ENCODE measurements around the gene XAGE1A.
"Not testable (repeated sequence)": the region's sequence is repeated elsewhere in the genome, so short reads cannot be mapped to it uniquely, and the experiment has no call there.

XAGE1A gene, protein sequence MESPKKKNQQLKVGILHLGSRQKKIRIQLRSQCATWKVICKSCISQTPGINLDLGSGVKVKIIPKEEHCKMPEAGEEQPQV

DNA sequence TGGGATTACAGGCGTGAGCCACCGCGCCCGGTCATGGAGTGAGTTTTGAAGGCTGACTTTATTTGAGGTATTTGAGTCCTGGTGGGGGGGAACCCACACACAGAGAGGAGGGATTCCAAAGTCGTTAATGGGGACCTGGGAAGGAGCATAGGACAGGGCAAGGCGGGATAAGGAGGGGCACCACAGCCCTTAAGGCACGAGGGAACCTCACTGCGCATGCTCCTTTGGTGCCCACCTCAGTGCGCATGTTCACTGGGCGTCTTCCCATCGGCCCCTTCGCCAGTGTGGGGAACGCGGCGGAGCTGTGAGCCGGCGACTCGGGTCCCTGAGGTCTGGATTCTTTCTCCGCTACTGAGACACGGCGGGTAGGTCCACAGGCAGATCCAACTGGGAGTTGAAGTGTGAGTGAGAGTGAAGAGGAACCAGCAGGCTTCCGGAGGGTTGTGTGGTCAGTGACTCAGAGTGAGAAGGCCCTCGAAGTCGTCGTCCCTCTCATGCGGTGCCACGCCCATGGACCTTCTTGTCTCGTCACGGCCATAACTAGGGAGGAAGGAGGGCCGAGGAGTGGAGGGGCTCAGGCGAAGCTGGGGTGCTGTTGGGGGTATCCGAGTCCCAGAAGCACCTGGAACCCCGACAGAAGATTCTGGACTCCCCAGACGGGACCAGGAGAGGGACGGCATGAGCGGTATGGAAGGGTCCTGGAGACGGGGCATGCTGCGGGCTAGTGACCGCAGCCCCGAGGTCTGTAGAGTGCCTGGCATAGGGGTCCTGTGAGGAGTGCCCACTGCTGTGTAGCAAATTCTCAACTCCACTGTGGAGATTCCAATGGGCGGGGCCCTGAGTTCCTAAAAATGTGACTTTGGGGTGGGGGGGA, at the start of gene XAGE1A:
Gene XAGE1A, plus strand, starts transcription at position 264 of the 874 bp plus-strand sequence. CDS start 1,554 bp downstream, outside the sequence.
- not testable (repeated sequence) for DNase-seq

DNA sequence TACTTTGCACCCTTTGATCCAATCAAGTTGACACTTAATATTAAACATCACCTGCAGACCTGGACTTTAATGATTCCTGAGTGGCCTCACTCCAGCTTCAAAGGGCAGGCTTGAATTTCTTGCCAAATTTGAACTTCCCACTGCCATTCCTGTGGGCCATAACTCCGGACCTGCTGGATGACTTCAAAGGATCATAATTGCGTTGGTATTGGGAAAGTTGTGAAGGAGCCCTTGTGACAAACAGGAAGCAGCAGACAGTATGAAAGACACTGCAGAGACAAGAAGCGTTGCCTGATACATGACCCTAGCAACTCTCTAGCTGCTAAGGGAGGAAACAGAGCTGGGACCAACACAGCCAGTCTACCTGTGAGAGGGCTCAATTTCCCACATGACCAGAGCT, 43.6 kb upstream of the XAGE1A start:
- not testable (repeated sequence) for DNase-seq

DNA sequence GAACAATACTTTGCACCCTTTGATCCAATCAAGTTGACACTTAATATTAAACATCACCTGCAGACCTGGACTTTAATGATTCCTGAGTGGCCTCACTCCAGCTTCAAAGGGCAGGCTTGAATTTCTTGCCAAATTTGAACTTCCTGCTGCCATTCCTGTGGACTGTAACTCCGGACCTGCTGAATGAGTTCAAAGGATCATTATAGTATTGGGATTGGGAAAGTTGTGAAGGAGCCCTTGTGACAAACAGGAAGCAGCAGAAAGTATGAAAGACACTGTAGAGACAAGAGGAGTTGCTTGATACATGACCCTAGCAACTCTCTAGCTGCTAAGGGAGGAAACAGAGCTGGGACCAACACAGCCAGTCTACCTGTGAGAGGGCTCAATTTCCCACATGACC, 24.3 kb upstream of the XAGE1A start:
- DNase-seq: not testable (repeated sequence)

DNA sequence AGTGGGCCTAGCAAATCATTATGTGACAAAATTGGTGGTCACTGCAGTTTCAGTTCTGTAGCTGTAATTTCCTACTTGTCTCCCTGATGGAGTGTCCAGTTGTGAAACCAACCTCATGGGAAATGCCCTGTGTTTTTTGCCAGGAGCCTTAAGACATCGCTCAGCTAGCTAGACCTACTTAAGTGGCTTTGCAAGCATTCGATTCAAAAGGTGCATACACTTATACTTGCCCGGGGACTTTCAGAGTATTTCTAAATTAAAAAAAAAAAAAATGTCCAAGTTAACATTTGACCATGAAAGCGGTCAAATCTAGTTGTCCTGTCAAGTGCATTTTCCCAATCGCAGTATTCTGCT, 788 bp downstream of the XAGE1A start:
- DNase-seq: not testable (repeated sequence)

DNA sequence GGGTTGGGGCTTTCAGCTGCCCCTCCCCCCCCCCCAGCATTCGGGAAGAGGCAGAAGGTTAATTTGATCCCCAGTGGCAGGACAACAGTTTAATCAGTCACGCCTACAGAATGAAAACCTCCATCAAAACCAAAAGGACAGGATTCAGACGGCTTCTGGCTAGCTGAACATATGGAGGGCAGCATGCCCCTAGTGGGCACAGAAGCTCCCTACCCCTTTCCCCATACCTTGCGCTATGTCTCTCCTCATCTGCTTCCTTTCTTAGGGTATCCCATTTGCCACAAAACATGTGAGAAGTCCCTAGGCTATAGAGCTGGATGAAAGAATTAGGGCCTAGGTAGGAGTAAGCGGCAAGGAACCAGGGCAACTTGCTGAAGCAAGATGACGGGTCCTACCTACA, 5.8 kb downstream of the XAGE1A start:
- DNase-seq: not testable (repeated sequence)

DNA sequence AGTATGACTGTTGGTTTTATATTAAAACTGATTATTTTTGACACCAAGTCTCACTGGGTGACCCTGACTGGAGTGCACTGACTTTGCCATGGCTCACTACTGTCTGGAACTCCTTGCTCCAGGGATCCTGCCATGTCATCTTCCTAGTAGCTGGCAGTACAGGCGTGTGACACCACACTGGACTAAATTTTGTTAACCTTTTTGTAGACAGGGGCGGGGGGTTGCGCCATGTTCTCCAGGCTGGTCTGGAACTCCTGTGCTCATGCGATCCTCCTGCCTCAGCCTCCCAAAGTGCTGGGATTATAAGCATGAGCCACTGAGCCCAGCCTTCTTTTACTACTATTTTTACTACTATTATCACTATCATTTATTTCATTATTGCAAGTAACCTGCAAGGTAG, 8.9 kb downstream of the XAGE1A start:
- no peak for DNase-seq

DNA sequence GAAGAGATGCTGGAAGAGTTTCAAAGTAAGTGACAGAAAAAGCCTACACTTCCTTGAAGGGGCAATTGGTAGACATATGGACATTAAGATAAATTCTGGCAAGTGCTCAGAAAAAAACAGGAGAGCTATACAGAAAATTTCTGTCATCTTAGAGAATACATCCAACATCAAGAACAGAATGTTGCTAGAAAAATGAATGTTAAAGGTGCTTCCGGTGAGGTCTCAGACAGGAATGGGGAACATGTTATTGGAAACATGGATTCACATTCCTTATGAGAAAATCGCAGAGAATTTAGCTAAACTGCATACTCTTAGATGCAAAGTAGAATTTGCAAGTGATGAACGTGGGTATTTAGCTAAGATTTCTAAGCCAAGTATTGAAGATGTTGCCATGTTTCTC, 11.7 kb downstream of the XAGE1A start:
- DNase-seq: no peak

DNA sequence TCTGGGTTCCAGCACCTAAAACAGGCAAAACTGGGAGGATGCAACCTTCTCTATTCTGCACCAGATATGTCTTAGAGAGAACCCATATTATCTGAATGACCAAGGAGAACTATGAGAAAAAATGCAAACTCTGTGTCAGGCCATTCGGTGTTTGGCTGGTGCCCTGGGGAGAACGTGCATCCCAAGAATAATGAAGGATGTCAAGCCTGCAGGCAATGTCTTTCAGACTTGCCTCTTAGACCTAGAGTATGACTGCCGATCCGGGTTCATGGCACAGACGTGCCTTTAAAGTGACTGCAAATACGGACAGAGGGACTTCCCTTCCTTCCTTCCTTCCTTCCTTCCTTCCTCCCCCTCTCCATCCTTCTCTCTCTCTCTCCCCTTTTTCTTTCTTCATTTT, 14.3 kb downstream of the XAGE1A start:
- no peak for DNase-seq

DNA sequence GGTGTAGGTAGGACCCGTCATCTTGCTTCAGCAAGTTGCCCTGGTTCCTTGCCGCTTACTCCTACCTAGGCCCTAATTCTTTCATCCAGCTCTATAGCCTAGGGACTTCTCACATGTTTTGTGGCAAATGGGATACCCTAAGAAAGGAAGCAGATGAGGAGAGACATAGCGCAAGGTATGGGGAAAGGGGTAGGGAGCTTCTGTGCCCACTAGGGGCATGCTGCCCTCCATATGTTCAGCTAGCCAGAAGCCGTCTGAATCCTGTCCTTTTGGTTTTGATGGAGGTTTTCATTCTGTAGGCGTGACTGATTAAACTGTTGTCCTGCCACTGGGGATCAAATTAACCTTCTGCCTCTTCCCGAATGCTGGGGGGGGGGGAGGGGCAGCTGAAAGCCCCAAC, 15.5 kb downstream of the XAGE1A start:
- DNase-seq: not testable (repeated sequence)

DNA sequence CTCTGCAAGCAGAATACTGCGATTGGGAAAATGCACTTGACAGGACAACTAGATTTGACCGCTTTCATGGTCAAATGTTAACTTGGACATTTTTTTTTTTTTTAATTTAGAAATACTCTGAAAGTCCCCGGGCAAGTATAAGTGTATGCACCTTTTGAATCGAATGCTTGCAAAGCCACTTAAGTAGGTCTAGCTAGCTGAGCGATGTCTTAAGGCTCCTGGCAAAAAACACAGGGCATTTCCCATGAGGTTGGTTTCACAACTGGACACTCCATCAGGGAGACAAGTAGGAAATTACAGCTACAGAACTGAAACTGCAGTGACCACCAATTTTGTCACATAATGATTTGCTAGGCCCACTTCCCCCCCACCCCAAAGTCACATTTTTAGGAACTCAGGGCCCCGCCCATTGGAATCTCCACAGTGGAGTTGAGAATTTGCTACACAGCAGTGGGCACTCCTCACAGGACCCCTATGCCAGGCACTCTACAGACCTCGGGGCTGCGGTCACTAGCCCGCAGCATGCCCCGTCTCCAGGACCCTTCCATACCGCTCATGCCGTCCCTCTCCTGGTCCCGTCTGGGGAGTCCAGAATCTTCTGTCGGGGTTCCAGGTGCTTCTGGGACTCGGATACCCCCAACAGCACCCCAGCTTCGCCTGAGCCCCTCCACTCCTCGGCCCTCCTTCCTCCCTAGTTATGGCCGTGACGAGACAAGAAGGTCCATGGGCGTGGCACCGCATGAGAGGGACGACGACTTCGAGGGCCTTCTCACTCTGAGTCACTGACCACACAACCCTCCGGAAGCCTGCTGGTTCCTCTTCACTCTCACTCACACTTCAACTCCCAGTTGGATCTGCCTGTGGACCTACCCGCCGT, 20.7 kb downstream of the XAGE1A start:
- DNase-seq: not testable (repeated sequence)

DNA sequence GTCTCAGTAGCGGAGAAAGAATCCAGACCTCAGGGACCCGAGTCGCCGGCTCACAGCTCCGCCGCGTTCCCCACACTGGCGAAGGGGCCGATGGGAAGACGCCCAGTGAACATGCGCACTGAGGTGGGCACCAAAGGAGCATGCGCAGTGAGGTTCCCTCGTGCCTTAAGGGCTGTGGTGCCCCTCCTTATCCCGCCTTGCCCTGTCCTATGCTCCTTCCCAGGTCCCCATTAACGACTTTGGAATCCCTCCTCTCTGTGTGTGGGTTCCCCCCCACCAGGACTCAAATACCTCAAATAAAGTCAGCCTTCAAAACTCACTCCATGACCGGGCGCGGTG, 21.3 kb downstream of the XAGE1A start, which contains the start of gene XAGE1B:
Gene XAGE1B, minus strand, starts transcription at position 77 of the 339 bp plus-strand sequence. CDS start 1,536 bp downstream, outside the sequence.
- not testable (repeated sequence) for DNase-seq

DNA sequence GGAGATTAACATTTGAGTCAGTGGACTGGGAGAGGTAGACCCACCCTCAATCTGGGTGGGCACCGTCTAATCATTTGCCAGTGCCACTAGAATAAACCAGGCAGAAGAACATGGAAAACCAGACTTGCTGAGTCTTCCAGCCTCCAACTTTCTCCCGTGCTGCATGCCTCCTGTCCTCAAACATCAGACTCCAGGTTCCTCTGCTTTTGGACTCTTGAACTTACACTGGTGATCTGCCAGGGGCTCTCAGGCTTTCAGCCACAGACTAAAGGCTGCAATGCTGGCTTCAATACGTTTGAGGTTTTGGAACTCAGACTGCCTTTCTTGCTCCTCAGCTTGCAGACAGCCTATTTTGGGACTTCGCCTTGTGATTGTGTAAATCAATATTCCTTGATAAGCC, 45.4 kb downstream of the XAGE1A start:
- not testable (repeated sequence) for DNase-seq

DNA sequence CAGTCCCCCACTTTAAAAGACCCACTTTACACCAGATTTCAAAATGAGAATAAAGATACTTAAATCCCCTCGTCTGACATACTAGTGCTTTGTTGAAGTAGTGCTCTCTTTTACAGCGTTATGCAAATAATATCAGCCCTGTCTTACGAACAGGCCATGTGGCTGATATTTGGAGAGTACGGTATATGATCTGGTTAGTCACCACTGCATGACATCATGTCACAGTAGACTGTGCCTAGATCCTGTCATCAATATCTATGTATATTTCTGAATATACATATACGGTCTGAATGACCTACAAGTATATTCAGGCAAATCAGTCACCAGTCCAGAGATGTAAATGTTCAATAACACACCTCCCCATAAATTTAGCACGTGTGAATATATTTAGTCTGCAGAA, 46.7 kb downstream of the XAGE1A start:
- DNase-seq: no peak

DNA sequence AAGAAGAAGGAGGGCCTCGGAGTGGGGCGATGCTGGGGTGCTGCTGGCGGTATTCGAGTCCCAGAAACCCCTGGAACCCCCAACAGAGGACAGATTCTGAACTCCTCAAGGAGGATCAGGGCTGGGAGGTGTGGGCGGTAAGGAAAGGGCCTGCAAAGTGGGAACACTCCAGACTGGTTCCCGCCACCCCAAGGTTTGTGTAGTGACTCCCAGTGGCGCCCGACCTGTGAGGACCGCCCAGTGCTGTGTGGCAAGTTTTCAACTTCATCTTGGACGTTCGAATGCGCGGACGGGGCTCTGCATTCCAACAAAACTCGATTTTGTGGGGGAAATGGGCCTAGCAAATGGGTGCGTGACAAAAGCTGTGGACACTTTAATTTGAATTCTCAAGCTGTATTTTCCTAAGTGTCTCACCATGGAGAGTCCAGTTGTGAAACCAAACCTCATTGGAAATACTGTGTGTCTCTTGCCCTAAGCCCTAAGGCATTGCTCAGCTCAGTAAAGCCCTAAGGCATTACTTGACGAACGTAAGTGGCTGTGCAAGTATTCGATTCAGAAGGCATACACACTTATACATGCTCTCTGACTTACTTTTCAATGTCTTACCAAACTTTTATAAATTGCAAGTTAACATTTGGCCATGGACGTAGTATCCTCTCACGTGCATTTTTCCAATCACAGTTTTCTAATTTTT, 48.7 kb downstream of the XAGE1A start:
- DNase-seq: no peak

DNA sequence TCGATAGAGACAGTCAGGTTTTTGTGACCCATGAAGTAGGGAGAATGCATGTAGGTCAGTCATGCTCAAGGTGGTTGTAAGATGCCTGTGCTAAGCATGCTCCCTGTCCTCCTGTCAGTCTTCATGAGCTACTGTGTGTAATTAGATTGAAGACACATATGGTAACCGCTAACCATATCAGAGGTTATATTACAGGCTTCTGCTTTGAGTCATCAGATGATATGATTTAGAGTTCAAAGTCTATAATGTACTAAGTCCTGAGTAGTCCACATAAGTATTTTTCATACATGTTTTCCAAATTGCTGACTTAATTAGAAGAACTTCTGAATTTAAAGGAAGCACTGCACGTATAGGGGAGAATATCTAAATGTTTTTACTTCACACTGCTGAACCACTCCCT, 53.2 kb downstream of the XAGE1A start:
- not testable (repeated sequence) for DNase-seq
